ENCODE measurements around the gene PTAFR.

The PTAFR gene

DNA sequence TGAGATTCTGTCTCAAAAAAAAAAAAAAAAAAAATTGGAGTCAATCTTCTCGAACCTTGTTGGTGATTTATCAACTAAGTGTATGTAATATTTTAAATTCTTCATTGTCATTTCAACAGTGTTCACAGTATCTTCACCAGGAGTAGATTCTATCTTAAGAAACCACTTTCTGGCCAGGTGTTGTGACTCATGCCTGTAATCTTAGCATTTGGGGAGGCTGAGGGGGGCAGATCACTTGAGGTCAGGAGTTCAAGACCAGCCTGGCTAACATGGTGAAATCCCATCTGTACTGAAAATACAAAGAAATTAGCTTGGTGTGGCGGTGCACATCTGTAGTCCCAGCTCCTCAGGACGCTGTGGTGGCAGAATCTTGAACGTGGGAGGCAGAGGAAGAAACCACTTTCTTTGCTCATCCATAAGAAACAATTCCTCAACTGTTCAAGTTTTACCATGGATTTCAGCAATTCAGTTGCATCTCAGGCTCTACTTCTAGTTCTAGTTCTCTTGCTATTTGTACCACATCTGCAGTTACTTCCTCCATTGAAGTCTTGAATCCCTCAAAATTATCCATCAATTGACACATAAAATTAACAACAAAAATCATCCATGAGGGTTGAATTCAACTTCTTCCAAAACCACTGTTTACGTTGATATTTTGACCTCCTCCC is 57.7 kb downstream of the PTAFR start:
- no peak for FAIRE-seq
- DNase-seq (ENCODE audit: insufficient read length, low spot score), result no peak
- TF ChIP-seq, protein P1, sequence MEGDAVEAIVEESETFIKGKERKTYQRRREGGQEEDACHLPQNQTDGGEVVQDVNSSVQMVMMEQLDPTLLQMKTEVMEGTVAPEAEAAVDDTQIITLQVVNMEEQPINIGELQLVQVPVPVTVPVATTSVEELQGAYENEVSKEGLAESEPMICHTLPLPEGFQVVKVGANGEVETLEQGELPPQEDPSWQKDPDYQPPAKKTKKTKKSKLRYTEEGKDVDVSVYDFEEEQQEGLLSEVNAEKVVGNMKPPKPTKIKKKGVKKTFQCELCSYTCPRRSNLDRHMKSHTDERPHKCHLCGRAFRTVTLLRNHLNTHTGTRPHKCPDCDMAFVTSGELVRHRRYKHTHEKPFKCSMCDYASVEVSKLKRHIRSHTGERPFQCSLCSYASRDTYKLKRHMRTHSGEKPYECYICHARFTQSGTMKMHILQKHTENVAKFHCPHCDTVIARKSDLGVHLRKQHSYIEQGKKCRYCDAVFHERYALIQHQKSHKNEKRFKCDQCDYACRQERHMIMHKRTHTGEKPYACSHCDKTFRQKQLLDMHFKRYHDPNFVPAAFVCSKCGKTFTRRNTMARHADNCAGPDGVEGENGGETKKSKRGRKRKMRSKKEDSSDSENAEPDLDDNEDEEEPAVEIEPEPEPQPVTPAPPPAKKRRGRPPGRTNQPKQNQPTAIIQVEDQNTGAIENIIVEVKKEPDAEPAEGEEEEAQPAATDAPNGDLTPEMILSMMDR (IDR thresholded peaks at IDR 0.05; ENCODE audit: insufficient read depth, missing control alignments), result no peak

DNA sequence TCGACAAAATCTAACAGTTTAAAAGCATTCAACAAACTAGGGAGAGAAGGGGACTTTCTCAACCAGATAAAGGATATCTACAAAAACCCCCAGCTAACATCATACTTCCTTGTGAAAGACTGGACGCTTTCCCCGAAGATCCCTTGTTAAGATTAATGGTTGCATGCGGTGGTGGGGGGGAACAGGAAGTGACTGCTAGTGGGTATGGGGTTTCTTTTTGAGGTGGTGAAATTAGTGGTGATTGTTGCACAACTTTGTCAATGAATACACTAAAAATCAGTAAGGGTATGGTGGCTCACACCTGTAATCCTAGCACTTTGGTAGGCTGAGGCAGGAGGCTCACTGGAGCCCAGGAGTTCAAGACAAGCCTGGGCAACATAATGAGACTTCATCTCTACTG is 61.2 kb downstream of the PTAFR start:
- TF ChIP-seq, protein P1 (IDR thresholded peaks at IDR 0.05; ENCODE audit: insufficient read depth, missing control alignments), result no peak
- no peak for FAIRE-seq
- DNase-seq (ENCODE audit: insufficient read length, low spot score), result no peak

DNA sequence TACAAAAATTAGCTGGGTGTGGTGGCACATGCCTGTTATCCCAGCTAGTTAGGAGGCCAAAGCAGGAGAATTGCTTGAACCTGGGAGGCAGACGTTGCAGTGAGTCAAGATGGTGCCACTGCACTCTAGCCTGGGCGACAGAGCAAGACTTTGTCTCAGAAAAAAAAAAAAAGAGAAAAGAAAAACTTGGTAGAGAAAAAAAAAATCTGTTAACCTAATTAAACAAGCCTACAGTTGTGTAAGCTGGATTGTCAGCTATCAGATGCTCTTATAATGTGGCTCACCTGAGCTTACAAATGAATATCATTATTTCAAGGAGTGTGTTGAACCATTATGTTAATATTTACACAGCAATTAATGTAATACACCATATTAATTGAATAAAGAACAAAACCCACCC is 61.6 kb downstream of the PTAFR start:
- no peak for DNase-seq (ENCODE audit: insufficient read length, low spot score)
- TF ChIP-seq, protein P1 (IDR thresholded peaks at IDR 0.05; ENCODE audit: insufficient read depth, missing control alignments), result no peak
- no peak for FAIRE-seq

DNA sequence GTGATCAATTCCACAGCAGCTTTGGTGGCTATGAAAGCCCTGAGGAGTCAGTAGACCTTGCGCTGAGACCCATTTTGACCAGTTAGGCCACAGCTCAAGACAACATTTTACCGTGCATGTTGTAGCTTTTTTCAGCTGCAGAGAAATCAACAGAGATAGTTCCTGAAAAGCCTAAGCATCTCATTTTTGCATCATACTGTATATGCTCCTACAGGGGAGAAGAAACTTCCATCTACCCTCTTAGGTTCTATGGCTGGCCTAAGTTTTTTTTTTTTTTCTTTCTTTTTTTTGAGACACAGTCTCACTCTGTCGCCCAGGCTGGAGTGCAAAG is 63.3 kb downstream of the PTAFR start:
- TF ChIP-seq, protein P1 (IDR thresholded peaks at IDR 0.05; ENCODE audit: insufficient read depth, missing control alignments), result no peak
- DNase-seq (ENCODE audit: insufficient read length, low spot score), result no peak
- no peak for FAIRE-seq

DNA sequence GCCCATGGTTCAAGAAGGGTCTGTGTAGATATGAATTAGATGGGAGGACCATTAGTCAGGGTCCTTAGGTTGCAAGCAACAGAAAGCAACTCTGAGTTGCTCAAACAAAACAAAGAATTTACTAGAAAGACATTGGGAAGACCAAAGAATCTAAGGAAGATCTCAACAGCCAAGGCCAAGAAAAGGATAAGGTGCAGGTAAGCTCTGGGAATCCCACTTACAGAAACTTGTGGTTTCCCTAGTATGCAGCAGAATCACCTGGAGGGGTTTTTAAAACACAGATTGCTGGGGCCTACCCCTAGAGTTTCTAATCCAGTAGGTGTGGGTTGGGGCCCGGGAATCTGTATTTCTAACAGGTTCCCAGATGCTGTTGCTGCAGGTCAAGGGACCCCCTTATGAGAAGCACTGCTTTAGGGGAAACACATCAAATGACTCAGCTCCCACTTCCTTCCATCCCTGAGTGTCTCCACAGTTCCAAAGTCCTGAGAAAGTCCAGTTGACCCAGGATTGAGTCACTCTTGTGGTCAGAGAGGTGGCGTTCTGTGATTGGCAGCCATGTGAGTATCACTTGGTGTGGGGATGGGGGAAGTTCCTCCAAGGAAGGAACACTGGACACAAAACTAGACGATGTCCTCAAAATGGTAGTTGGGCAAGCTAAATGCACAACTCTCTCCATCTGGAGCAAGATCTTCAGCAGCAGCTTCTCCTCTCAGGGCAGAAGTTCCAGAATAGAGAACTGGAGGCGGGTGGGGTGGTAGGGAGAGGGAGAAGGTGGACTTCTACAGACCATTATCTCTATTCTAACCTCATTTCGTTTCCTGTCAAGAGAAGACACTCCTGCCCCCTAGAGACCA is 63.9 kb downstream of the PTAFR start:
- FAIRE-seq (no peak), DNase-seq (ENCODE audit: insufficient read length, low spot score) (no peak)
- TF ChIP-seq, protein P1 (IDR thresholded peaks at IDR 0.05; ENCODE audit: insufficient read depth, missing control alignments), result no peak

DNA sequence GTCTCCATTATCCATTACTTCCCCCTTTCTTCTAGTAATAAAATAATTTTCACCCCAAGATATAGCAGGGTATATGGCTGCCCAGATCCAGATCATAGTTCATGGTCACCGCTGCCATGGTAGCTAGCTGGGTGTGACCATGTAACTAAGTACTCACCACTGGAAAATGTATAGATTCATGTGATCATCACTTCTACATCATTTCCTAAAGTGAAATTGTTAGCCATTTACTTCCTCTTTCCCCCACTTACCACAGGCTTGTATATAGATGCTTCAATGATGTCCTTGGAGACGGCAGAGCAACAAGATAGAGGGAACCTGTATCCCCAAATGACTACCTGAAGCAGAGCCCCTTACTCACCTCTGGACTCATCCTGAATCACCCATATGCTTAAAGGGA is 65.3 kb downstream of the PTAFR start:
- TF ChIP-seq, protein P1 (IDR thresholded peaks at IDR 0.05; ENCODE audit: insufficient read depth, missing control alignments), result no peak
- no peak for DNase-seq (ENCODE audit: insufficient read length, low spot score)
- no peak for FAIRE-seq

DNA sequence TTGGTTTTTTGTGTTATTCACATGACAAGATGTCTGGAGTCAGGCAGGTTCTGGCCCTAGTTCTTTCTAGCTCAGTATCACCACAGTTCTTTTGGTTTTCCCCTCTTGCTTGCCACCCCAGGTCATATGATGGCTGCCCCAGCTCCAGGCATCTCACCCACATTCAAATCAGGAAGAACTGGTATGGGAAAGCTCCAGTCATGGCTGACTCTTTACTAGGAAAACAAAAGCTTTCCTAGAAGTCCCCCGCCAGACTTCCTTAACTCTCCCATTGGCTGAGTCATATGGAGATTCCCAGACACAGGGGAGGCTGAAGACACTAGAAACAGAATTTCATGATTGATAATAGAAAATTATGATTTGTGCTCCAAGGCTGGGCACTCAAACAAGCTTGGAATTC is 65.9 kb downstream of the PTAFR start:
- TF ChIP-seq, protein P1 (IDR thresholded peaks at IDR 0.05; ENCODE audit: insufficient read depth, missing control alignments), result no peak
- DNase-seq (ENCODE audit: insufficient read length, low spot score) (no peak), FAIRE-seq (no peak)

Measured in D721Med (cell line).